WTC11 (cell line): ENCODE measurements around the gene HTR1E.

ENCODE experiments used
- AFF4 ChIP-seq: sonication (generic); formaldehyde crosslinking; IDR thresholded peaks from 2 replicates; pipeline ENCODE4 v1.8.1; 2023; ENCODE audit warnings: mild to moderate bottlenecking, missing genetic modification reagents, borderline replicate concordance
- CTCF ChIP-seq: fragments of 200-600 bp; IDR thresholded peaks from 2 replicates; pipeline ENCODE4 v1.8.0; 2022; ENCODE audit warnings: antibody characterized with exemption
- ETV6 ChIP-seq: sonication (generic); formaldehyde crosslinking; IDR thresholded peaks from 2 replicates; pipeline ENCODE4 v1.8.1; 2022; ENCODE audit warnings: mild to moderate bottlenecking, missing genetic modification reagents

GRCh38 chr6:86959656-86960055 is 22.3 kb downstream of the HTR1E start:
- TF ChIP-seq CTCF (no peak), ETV6 (CRISPR knock-in tag) (no peak), AFF4 (CRISPR knock-in tag) (no peak)
